HepG2 (cell line): ENCODE results near the gene AIP.

ENCODE experiments used
- ARID3A ChIP-seq: IDR thresholded peaks from 2 replicates; pipeline ENCODE4 v1.6.1; 2012; ENCODE audit warnings: low read depth, low read length, improper control_type of control experiment
- CEBPB ChIP-seq: IDR thresholded peaks from 2 replicates; pipeline ENCODE4 v1.6.1; 2011; ENCODE audit warnings: low read depth, low read length, improper control_type of control experiment, borderline replicate concordance
- EZH2 ChIP-seq: conservative IDR thresholded peaks from 2 replicates; pipeline ENCODE4 v1.6.1; 2012; ENCODE audit warnings: mild to moderate bottlenecking, low read depth, low read length, moderate library complexity
- GPBP1L1 ChIP-seq: sonication (generic); formaldehyde crosslinking; IDR thresholded peaks from 2 replicates; pipeline ENCODE4 v1.5.0; 2020; ENCODE audit warnings: mild to moderate bottlenecking, missing genetic modification reagents
- GTF2F1 ChIP-seq: fragments of 150-350 bp; IDR thresholded peaks from 2 replicates; pipeline ENCODE4 v1.6.1; 2014; ENCODE audit warnings: low read length
- IRF1 ChIP-seq: sonication (generic); formaldehyde crosslinking; IDR thresholded peaks from 2 replicates; pipeline ENCODE4 v1.4.0; 2020; ENCODE audit warnings: low read depth, mild to moderate bottlenecking, missing genetic modification reagents
- KDM1A ChIP-seq: IDR thresholded peaks from 2 replicates; pipeline ENCODE4 v1.6.1; 2016; ENCODE audit warnings: missing compliant biosample characterization
- MEF2D ChIP-seq: sonication (generic); formaldehyde crosslinking; IDR thresholded peaks from 2 replicates; pipeline ENCODE4 v1.5.1; 2020; ENCODE audit warnings: mild to moderate bottlenecking, missing genetic modification reagents
- NR1H2 ChIP-seq: sonication (generic); formaldehyde crosslinking; IDR thresholded peaks from 2 replicates; pipeline ENCODE4 v1.8.1; 2022; ENCODE audit warnings: low read depth, missing genetic modification reagents, borderline replicate concordance
- POLR2A ChIP-seq, 2 experiments: IDR thresholded peaks; 2 replicates each; pipeline ENCODE4 v1.6.1; 2011; ENCODE audit warnings: low read depth in 2 of 2, low read length in 2 of 2, mild to moderate bottlenecking in 1 of 2, moderate library complexity in 1 of 2; ENCODE audit not compliant: insufficient read depth in 1 of 2
- TAF1 ChIP-seq: sonication (generic); formaldehyde crosslinking; IDR thresholded peaks from 2 replicates; pipeline ENCODE4 v1.4.0; 2020; ENCODE audit warnings: missing genetic modification reagents
- YY1 ChIP-seq: IDR thresholded peaks from 2 replicates; pipeline ENCODE4 v1.6.1; 2011; ENCODE audit warnings: low read length, low read depth, moderate library complexity, mild to moderate bottlenecking; ENCODE audit not compliant: insufficient read depth, insufficient replicate concordance
- ZNF275 ChIP-seq: sonication (generic); formaldehyde crosslinking; IDR thresholded peaks from 2 replicates; pipeline ENCODE4 v1.8.0; 2022; ENCODE audit warnings: missing genetic modification reagents, mild to moderate bottlenecking, inconsistent platforms, borderline replicate concordance
- ZNF841 ChIP-seq: sonication (generic); formaldehyde crosslinking; IDR thresholded peaks from 2 replicates; pipeline ENCODE4 v1.8.1; 2023; ENCODE audit warnings: missing genetic modification reagents, borderline replicate concordance

GRCh38 chr11:67490727-67491065, 7.9 kb downstream of the AIP start:
- TF ChIP-seq GTF2F1 (no peak), KDM1A (CRISPR knock-in tag) (no peak), ARID3A (no peak), YY1 (no peak), EZH2 (no peak), POLR2A (IDR thresholded peaks at IDR 0.05; ENCODE audit: insufficient read depth in 1 of 2, low read depth in 2 of 2, low read length in 2 of 2) (no peak), TAF1 (CRISPR knock-in tag) (no peak), ZNF841 (CRISPR knock-in tag) (no peak), NR1H2 (CRISPR knock-in tag) (no peak), IRF1 (CRISPR knock-in tag) (no peak), ZNF275 (CRISPR knock-in tag) (no peak), GPBP1L1 (CRISPR knock-in tag) (no peak), CEBPB (no peak), MEF2D (CRISPR knock-in tag) (no peak)
